HG03039 (cell line): Measurements from ENCODE around the gene NUDT5.

Experiments used
- ATAC-seq: cut with Tn5 transposase; IDR thresholded peaks from one replicate; pipeline ENCODE4 v1.9.1; 2021; ENCODE audit warnings: mild to moderate bottlenecking, moderate library complexity; ENCODE audit not compliant: unreplicated experiment

Gene NUDT5

GRCh38 chr10:12165999-12166775, 29.5 kb downstream of the NUDT5 start:
- no peak for ATAC-seq

- ATAC-seq = no peak
Observed at GRCh38 chr10:12165036-12165435, 30.7 kb downstream of the NUDT5 start.

- ATAC-seq = no peak
Observed at GRCh38 chr10:12164085-12164484, 31.6 kb downstream of the NUDT5 start.

- no peak for ATAC-seq
Observed at GRCh38 chr10:12162927-12163326, 32.8 kb downstream of the NUDT5 start.

DNA sequence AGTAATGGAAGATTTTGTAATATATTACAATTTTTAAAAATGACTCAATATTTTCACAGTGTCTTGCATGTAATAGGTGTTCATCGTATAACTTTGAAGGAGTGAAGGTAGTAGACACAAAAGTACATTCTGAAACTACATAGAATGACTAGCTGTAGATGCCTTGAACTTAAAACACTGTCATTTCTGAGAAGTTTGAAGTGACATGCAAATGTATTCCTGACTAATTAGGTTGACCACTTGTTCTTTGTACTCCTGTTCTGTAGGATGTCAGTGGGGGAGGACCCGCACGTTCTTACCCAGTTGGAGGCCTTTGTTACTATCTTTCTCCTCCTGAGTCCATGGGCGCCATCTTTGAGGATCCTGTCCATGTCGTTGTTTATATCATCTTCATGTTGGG, 35.0 kb downstream of the NUDT5 start:
- no peak for ATAC-seq

GRCh38 chr10:12158111-12158510, 37.6 kb downstream of the NUDT5 start:
- ATAC-seq = no peak

DNA sequence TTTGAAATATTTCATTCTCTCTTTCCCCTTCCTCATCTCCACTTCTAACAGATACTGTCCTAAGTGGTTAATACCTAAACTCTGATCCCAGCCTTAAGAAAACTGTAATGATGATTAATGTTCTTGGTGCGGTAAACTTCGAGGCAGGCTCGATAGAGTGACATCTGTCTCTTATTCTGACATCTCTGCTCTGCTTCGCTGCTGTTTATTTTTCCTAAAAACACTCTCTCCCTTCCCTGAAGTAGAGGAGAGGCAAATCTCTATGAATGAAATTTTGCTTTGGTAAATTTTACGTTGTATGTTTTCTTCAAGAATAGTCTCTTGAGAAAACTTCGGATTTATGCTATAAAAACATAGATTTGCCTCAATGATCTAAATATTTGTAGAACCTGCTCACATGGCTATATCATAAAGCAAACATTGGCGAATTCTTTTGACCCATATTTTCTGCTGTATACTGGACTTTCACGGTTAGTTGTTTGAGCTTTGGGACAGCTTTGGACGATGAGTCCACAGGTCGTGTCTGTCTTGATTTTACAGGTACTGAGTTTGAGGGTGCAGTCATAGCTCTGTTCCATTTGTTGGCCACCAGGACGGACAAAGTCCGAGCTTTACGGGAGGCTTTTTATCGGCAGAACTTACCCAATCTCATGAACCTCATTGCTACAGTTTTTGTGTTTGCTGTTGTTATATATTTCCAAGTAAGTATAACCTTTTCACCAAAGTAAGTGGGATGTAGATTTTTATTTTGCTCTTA, 39.1 kb downstream of the NUDT5 start:
- no peak for ATAC-seq

DNA sequence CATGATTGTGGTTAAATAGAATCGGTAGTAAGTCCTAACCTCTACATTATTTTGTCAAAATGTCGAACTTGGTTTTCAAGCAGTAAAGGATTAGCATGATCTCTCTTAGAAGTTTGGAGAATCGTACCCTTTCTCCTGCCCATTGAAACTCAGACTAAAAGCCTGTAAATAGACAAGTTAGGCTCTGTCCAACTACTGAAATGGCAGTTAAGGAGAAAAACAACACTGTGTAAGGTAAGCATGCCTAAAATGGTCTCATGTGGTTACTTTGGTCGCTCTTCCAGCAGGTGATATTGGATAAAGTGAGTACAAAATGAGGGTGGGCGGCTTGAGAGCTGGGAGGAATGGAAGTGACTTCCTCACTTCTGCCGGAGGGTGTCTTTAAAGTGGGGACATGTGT, 41.2 kb downstream of the NUDT5 start:
- no peak for ATAC-seq

- no peak for ATAC-seq
Observed at GRCh38 chr10:12150163-12150562, 45.5 kb downstream of the NUDT5 start.

DNA sequence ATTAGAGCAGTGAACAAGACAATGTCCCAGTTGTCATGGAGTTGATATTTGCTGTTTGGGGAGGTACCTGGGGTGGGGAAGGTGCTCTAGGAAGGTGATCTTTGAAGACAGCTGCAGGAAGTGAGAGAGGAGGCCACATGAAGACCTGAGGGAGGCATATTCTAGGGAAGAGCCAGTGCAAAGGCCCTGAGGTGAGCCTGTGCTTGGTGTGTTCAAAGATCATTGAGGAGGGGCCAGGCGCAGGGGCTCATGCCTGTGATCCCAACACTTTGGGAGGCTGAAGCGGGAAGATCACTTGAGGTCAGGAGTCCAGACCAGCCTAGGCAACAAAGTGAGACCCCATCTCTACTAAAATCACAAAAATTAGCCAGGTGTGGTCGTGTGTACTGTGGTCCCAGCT, 51.2 kb downstream of the NUDT5 start:
- no peak for ATAC-seq

DNA sequence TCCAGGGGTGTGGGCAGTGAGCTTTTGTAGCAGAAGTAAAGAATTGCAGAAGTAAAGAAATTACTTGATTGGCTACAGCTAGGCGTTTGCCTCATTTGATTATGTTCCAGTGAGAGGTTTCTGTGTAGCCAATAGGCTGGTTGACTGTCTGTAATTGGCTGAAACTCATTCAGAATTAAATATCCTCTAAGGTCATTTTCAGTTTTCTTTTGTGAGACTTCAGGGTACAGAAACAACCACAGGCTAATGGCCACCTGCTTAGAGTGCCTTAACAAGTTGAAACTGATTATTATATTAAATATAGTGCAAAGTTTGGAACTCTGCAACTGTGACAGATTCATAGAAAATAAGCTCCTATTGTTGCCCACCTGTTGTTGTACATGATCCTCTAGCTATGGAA, 55.7 kb downstream of the NUDT5 start:
- ATAC-seq = no peak

DNA sequence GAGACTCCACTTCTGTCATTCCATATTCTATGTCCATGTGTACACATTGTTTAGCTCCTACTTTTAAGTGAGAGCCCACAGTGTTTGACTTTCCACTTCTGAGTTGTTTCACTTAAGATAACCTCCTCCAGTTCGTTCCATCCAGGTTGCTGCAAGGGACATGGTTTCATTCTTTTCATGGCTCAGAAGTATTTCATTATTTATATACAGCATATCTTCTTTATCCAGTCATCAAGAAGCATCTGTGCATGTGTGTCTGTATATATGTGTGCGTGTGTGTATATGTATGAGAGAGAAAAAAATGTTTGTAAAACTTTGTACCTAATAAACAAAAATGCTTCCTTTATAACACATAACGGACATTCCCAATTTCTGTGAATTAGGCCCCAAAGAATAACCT, 60.1 kb downstream of the NUDT5 start:
- ATAC-seq = no peak

DNA sequence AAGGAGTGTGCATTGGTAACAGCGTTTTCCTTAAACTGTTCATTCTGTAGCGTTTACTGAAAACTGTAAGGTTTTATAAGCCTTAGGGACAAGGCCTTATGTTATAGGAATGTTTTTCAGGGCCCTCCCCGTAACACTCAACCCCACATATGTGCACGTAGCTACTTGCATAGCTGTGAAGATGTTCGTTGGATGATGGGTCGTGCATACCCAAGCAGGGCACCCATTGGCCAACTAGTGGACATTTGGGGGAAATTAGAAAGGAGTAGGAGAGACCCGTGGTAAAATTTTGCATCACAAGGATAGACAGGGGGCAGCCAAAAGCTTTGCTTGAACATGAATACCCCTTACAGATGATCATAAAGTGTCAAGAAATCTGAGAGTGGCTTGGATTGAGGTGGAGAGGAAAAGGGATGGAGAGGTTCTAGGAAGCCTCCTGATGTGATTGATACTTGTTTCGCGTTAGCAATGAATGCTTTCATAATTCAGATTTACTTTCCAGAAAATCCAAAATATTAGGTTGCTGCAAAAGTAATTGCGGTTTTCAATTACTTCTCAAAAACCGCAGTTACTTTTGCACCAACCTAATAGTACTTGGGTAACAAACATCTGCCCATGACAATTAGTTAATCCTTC, 65.3 kb downstream of the NUDT5 start:
- ATAC-seq = no peak

- peak; percentile 89 for ATAC-seq
Observed at GRCh38 chr10:12129222-12130111, 66.2 kb downstream of the NUDT5 start, which contains the start of gene SEC61A2. Gene SEC61A2, plus strand, starts transcription at chr10:12129677. Its CDS starts 111 bp downstream, at chr10:12129788.

- ATAC-seq = no peak
Observed at GRCh38 chr10:12121673-12122072, 74.0 kb downstream of the NUDT5 start.
